SU-DHL-6 (cell line): Measurements from ENCODE around the gene SPCS2.

Experiments used
- H2AFZ ChIP-seq: fragments of 200-600 bp; sonication (generic); 2 replicates; pipeline ENCODE4 v1.6.1; 2014; ENCODE audit warnings: low read depth, mild to moderate bottlenecking, moderate library complexity, mixed read lengths, antibody characterized with exemption, low read length; ENCODE audit not compliant: severe bottlenecking
- H3F3A ChIP-seq: fragments of 200-600 bp; shearing (Covaris generic); 2 replicates; pipeline ENCODE4 v1.6.0; 2016; ENCODE audit warnings: antibody characterized with exemption, mild to moderate bottlenecking; ENCODE audit not compliant: insufficient read depth
- H3K27ac ChIP-seq: fragments of 200-600 bp; sonication (generic); 2 replicates; pipeline ENCODE4 v1.5.1; 2016; ENCODE audit warnings: low read depth, mild to moderate bottlenecking, low read length, moderate library complexity, mixed read lengths
- H3K27me3 ChIP-seq: fragments of 200-600 bp; sonication (generic), shearing (Covaris generic); 2 replicates; pipeline ENCODE4 v1.6.0; 2014; ENCODE audit warnings: mild to moderate bottlenecking, low read length
- H3K36me3 ChIP-seq: fragments of 200-600 bp; sonication (generic); 2 replicates; pipeline ENCODE4 v1.6.1; 2014; ENCODE audit warnings: mild to moderate bottlenecking, low read length, mixed read lengths
- H3K4me2 ChIP-seq: fragments of 300-600, 200-600 bp; shearing (Covaris generic), sonication (generic); 2 replicates; pipeline ENCODE4 v1.6.0; 2014; ENCODE audit warnings: low read length, low read depth, mild to moderate bottlenecking; ENCODE audit not compliant: poor library complexity, severe bottlenecking
- H3K4me3 ChIP-seq: fragments of 200-600 bp; sonication (generic); 2 replicates; pipeline ENCODE4 v1.5.1; 2014; ENCODE audit warnings: antibody characterized with exemption, low read length, mild to moderate bottlenecking, mixed read lengths; ENCODE audit not compliant: insufficient read depth, poor library complexity, severe bottlenecking
- H3K79me2 ChIP-seq: fragments of 200-600 bp; sonication (generic); 2 replicates; pipeline ENCODE4 v1.6.1; 2014; ENCODE audit warnings: mild to moderate bottlenecking, low read length, moderate library complexity; ENCODE audit not compliant: insufficient read depth
- H3K9ac ChIP-seq: fragments of 200-600 bp; sonication (generic); 2 replicates; pipeline ENCODE4 v1.7.0; 2014; ENCODE audit warnings: mild to moderate bottlenecking, low read length
- H3K9me2 ChIP-seq: fragments of 200-600 bp; sonication (generic); replicated peaks from 2 replicates; pipeline ENCODE4 v1.6.1; 2014; ENCODE audit warnings: low read length; ENCODE audit not compliant: insufficient read depth
- H3K9me3 ChIP-seq: fragments of 200-600 bp; sonication (generic); 2 replicates; pipeline ENCODE4 v1.6.1; 2014; ENCODE audit warnings: low read length, mixed read lengths; ENCODE audit not compliant: insufficient read depth
- H4K20me1 ChIP-seq: fragments of 200-600 bp; sonication (generic); 2 replicates; pipeline ENCODE4 v1.6.1; 2014; ENCODE audit warnings: low read depth, mild to moderate bottlenecking, antibody characterized with exemption, low read length, moderate library complexity, mixed read lengths
- CTCF ChIP-seq: fragments of 200-600 bp; sonication (generic); IDR thresholded peaks from one replicate; pipeline ENCODE4 v1.5.1; 2017; ENCODE audit warnings: antibody characterized with exemption, mild to moderate bottlenecking, low read length, moderate library complexity; ENCODE audit not compliant: insufficient read depth, poor library complexity, severe bottlenecking
- EZH2phosphoT487 ChIP-seq: fragments of 200-600 bp; sonication (generic), shearing (Covaris generic); conservative IDR thresholded peaks from 2 replicates; pipeline ENCODE4 v1.6.1; 2018; ENCODE audit warnings: mild to moderate bottlenecking, antibody characterized with exemption, low read length, moderate library complexity, mixed read lengths

The SPCS2 gene

GRCh38 chr11:75022296-75022695 lies 73.2 kb downstream of the SPCS2 start:
- H3K9me3 ChIP-seq, result no peaks in the 10 kb centered on the region
- TF ChIP-seq EZH2phosphoT487 (no peak), CTCF (no peak)
- no peaks in the 10 kb centered on the region for H3K9me2 ChIP-seq
- H3K27ac ChIP-seq, result no peak overlapping the region
- no peak overlapping the region for H2AFZ ChIP-seq
- H3K79me2 ChIP-seq, result no peaks in the 10 kb centered on the region
- H3K4me2 ChIP-seq, result no peak overlapping the region
- no peak overlapping the region for H3K9ac ChIP-seq
- no peaks in the 10 kb centered on the region for H4K20me1 ChIP-seq
- no peak overlapping the region for H3K4me3 ChIP-seq
- H3K36me3 ChIP-seq, result no peaks in the 10 kb centered on the region
- H3K27me3 ChIP-seq, result no peaks in the 10 kb centered on the region
- no peaks in the 10 kb centered on the region for H3F3A ChIP-seq

- no peaks in the 10 kb centered on the region for H3K79me2 ChIP-seq
- H2AFZ ChIP-seq, result no peak overlapping the region
- H3K36me3 ChIP-seq, result no peaks in the 10 kb centered on the region
- no peaks in the 10 kb centered on the region for H3K9me3 ChIP-seq
- H3K4me3 ChIP-seq, result no peak overlapping the region
- no peaks in the 10 kb centered on the region for H4K20me1 ChIP-seq
- H3F3A ChIP-seq, result no peaks in the 10 kb centered on the region
- TF ChIP-seq CTCF, result peak; percentile 78
- no peak for TF ChIP-seq EZH2phosphoT487
- H3K9ac ChIP-seq, result no peak overlapping the region
- no peak overlapping the region for H3K27ac ChIP-seq
- H3K4me2 ChIP-seq, result no peak overlapping the region
- H3K27me3 ChIP-seq, result no peaks in the 10 kb centered on the region
- no peaks in the 10 kb centered on the region for H3K9me2 ChIP-seq
Measured at GRCh38 chr11:75022759-75023396, 73.8 kb downstream of the SPCS2 start.

DNA sequence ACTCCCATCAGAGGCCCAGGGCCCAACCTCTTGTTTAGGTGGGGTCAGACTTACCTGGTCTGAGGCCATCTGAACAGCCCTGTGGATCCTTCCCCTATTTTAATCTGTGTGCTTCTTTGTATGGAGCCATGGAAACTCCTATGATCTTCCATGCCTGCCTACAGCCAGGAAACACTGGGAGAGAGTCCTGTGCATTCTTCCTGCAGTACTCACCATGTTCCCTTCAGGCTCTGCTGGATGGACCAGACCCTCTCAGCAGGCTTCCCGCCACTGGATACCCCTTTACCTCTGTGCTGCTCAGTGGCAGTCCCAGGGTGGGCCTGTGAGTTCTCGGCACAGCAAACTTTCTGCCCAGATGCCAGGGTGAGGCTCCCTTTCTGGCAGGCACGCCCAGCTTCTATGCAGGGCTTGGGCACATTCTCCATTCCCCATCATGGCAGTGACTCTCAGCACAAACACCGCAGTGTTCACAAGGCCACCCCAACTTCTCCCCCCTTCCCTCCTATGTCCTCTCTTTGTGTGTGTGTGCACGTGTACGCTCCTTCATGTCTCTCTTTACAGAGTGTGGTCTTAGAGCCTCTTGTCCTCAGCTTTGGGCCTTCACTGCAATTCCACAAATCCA lies 74.5 kb downstream of the SPCS2 start:
- H3K9me3 ChIP-seq, result no peaks in the 10 kb centered on the region
- TF ChIP-seq CTCF (no peak), EZH2phosphoT487 (no peak)
- no peaks in the 10 kb centered on the region for H4K20me1 ChIP-seq
- no peak overlapping the region for H2AFZ ChIP-seq
- H3K36me3 ChIP-seq, result no peaks in the 10 kb centered on the region
- no peaks in the 10 kb centered on the region for H3K79me2 ChIP-seq
- no peaks in the 10 kb centered on the region for H3F3A ChIP-seq
- no peak overlapping the region for H3K27ac ChIP-seq
- H3K4me3 ChIP-seq, result no peak overlapping the region
- H3K9me2 ChIP-seq, result no peaks in the 10 kb centered on the region
- no peak overlapping the region for H3K4me2 ChIP-seq
- H3K27me3 ChIP-seq, result no peaks in the 10 kb centered on the region
- no peak overlapping the region for H3K9ac ChIP-seq
